Measurements from ENCODE around the gene SPEF1. TPM values are rescaled to one million over a fixed set of nuclear protein-coding genes. Genes with fewer than 3 reads are reported as not detected.

The SPEF1 gene
- total and polyA plus RNA-seq, 2 of the 4 experiments (the other 2 are of a cell fraction), result 0.15 TPM; not detected in 1

DNA sequence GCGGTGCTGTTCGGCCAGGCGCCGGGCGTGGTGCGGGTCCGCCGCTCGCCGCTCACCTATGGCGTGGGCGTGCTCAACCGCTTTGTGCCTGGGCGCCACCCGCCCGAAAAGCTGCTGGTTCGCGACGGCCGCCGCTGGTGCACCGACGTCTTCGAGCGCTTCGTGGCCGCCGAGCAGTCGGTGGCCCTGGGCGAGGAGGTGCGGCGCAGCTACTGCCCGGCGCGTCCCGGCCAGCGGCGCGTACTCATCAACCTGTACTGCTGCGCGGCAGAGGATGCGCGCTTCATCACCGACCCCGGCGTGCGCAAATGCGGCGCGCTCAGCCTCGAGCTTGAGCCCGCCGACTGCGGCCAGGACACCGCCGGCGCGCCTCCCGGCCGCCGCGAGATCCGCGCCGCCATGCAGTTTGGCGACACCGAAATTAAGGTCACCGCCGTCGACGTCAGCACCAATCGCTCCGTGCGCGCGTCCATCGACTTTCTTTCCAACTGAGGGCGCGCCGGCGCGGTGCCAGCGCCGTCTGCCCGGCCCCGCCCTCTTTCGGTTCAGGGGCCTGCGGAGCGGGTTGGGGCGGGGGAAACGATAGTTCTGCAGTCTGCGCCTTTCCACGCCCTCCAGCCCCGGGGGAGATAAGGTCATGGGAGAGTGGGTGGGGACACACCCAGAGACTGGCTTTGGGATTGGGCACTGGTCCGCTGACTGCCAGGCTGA is 29.4 kb downstream of the SPEF1 start (continued):
- TF ChIP-seq CTCF (conservative IDR thresholded peaks at IDR 0.05; ENCODE audit: low read depth, low read length), result no peak
- TF ChIP-seq MXI1 (IDR thresholded peaks at IDR 0.05; ENCODE audit: borderline replicate concordance, low read depth, low read length), result no peak

GRCh38 chr20:3751305-3751674 is 30.0 kb downstream of the SPEF1 start:
- no peak overlapping the region for H2BK15ac ChIP-seq (ENCODE audit: low read depth, low read length)
- no peak overlapping the region for H3K56ac ChIP-seq (ENCODE audit: extremely low read depth, insufficient read depth, low read length)
- no peak overlapping the region for H3K18ac ChIP-seq (ENCODE audit: low read depth, low read length)
- in situ Hi-C loops (cut with MboI; ENCODE audit: low sequenced_read_pairs), result no loop called here
- H3K23ac ChIP-seq (ENCODE audit: low read depth, low read length), result no peak overlapping the region
- no peak for ATAC-seq (ENCODE audit: low read depth)
- H3K9ac ChIP-seq (ENCODE audit: low read depth, low read length), result no peak overlapping the region
- H2AK5ac ChIP-seq (ENCODE audit: low read depth, low read length), result no peak overlapping the region
- no TSS peak for BruUV-seq (replicated peaks)
- no peaks in the 10 kb centered on the region for H3K9me3 ChIP-seq (ENCODE audit: control insufficient read depth, insufficient read depth, low read length)
- ChIA-PET POLR2A (ENCODE audit: unreplicated experiment) (no interaction called here), CTCF (no interaction called here)
- H3K4me3 ChIP-seq (ENCODE audit: insufficient read depth, low read depth, low read length), result no peak overlapping the region
- 0 out of 2 replicates have a peak, but pooled peaks cover 6% of the 10 kb centered on the region for H4K20me1 ChIP-seq (ENCODE audit: insufficient read depth, low read length)
- no peak overlapping the region for H2AFZ ChIP-seq (replicated peaks; ENCODE audit: low read length, poor library complexity)
- peaks cover 8% of the 10 kb centered on the region for H3K27me3 ChIP-seq (ENCODE audit: control insufficient read depth, insufficient read depth, low read length)
- intact Hi-C loops (cut with micrococcal nuclease), result no loop called here
- H3K9me1 ChIP-seq (ENCODE audit: insufficient read depth, low read length), result no peaks in the 10 kb centered on the region; the same call in 1 of the 2 replicates
- H2AK9ac ChIP-seq (replicated peaks; ENCODE audit: low read depth, low read length, poor library complexity), result no peak overlapping the region
- H3K4me2 ChIP-seq (ENCODE audit: low read depth, low read length), result no peak overlapping the region
- H3K4ac ChIP-seq (ENCODE audit: low read depth, low read length), result no peak overlapping the region
- H3K27ac ChIP-seq (ENCODE audit: insufficient read depth, low read length), result no peak overlapping the region
- 82% methylated on average over 16 of the region's 31 CpGs; no CpG with 5 or more reads in 1 of the 2 experiments for WGBS, 2 experiments (ENCODE audit: extremely low coverage in 2 of 2, insufficient read length in 1 of 2)
- no peak overlapping the region for H4K8ac ChIP-seq (ENCODE audit: low read depth in 2 of 2, low read length in 2 of 2)
- TF ChIP-seq NFE2L2 (IDR thresholded peaks at IDR 0.05; ENCODE audit: low read depth, low read length), result no peak
- no peak for TF ChIP-seq SMC3 (IDR thresholded peaks at IDR 0.05; ENCODE audit: low read depth, low read length)
- TF ChIP-seq CEBPB (IDR thresholded peaks at IDR 0.05; ENCODE audit: low read depth, low read length), result no peak
- no peak for TF ChIP-seq RAD21 (IDR thresholded peaks at IDR 0.05; ENCODE audit: low read length)
- no peak for TF ChIP-seq MAZ (IDR thresholded peaks at IDR 0.05; ENCODE audit: borderline replicate concordance, low read depth, low read length)
- TF ChIP-seq, protein P1, sequence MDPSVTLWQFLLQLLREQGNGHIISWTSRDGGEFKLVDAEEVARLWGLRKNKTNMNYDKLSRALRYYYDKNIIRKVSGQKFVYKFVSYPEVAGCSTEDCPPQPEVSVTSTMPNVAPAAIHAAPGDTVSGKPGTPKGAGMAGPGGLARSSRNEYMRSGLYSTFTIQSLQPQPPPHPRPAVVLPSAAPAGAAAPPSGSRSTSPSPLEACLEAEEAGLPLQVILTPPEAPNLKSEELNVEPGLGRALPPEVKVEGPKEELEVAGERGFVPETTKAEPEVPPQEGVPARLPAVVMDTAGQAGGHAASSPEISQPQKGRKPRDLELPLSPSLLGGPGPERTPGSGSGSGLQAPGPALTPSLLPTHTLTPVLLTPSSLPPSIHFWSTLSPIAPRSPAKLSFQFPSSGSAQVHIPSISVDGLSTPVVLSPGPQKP (IDR thresholded peaks at IDR 0.05; ENCODE audit: borderline replicate concordance, low read depth, low read length), result no peak
- peaks cover 6% of the 10 kb centered on the region for H3K36me3 ChIP-seq (ENCODE audit: control insufficient read depth, insufficient read depth, low read length)
- no peak overlapping the region for H2BK5ac ChIP-seq (ENCODE audit: low read depth, low read length, poor library complexity, severe bottlenecking)
- no peak overlapping the region for H3K14ac ChIP-seq (replicated peaks; ENCODE audit: low read depth, low read length)
- no peak for DNase-seq
- no peaks in the 10 kb centered on the region for H3K79me1 ChIP-seq (ENCODE audit: low read depth in 1 of 2, low read length in 2 of 2)
- no peak overlapping the region for H2BK120ac ChIP-seq (ENCODE audit: low read depth, low read length)
- H2BK20ac ChIP-seq (ENCODE audit: low read depth, low read length), result no peak overlapping the region
- no peak overlapping the region for H4K91ac ChIP-seq (ENCODE audit: insufficient read depth, low read depth, low read length)
- dilution Hi-C loops (cut with HindIII; ENCODE audit: low sequenced_read_pairs, unreplicated experiment), result no loop called here
- no peak overlapping the region for H4K5ac ChIP-seq (ENCODE audit: low read depth, low read length)
- no peaks in the 10 kb centered on the region for H3K4me1 ChIP-seq (ENCODE audit: control insufficient read depth, insufficient read depth, low read length)

All from IMR-90 (cell line).